ENCODE results near the gene TMEM88.
A peak's percentile ranks its signal among the peaks of the same experiment; 100 is the strongest.
"Not testable (repeated sequence)": the region's sequence is repeated elsewhere in the genome, so short reads cannot be mapped to it uniquely, and the experiment has no call there.

The TMEM88 gene

GRCh38 chr17:7856011-7856810 lies 1.3 kb downstream of the TMEM88 start:
- DNase-seq (ENCODE audit: low read depth), result peak; percentile 52

- peak; percentile 99 for DNase-seq (ENCODE audit: low read depth)
Measured at GRCh38 chr17:7856811-7857712, 2.2 kb downstream of the TMEM88 start, which contains the start of gene NAA38. Gene NAA38, minus strand, starts transcription at chr17:7857559. Its CDS starts 96 bp downstream, at chr17:7857463.

- DNase-seq (ENCODE audit: low read depth), result peak; percentile 92
Measured at GRCh38 chr17:7857713-7858521, 3.1 kb downstream of the TMEM88 start, which contains the start of gene CYB5D1. Gene CYB5D1, plus strand, starts transcription at chr17:7858003. Its CDS starts 132 bp downstream, at chr17:7858135.

GRCh38 chr17:7858522-7858810 lies 3.6 kb downstream of the TMEM88 start:
- DNase-seq (ENCODE audit: low read depth), result peak; percentile 71

- DNase-seq (ENCODE audit: low read depth), result no peak
Measured at GRCh38 chr17:7859028-7859427, 4.2 kb downstream of the TMEM88 start.

- DNase-seq (ENCODE audit: low read depth), result no peak
Measured at GRCh38 chr17:7862692-7863437, 8.0 kb downstream of the TMEM88 start.

GRCh38 chr17:7864384-7864783 lies 9.5 kb downstream of the TMEM88 start:
- not testable (repeated sequence) for DNase-seq (ENCODE audit: low read depth)

GRCh38 chr17:7864995-7865650 lies 10.3 kb downstream of the TMEM88 start:
- DNase-seq (ENCODE audit: low read depth), result no peak

GRCh38 chr17:7867881-7868329 lies 13.0 kb downstream of the TMEM88 start:
- no peak for DNase-seq (ENCODE audit: low read depth)

- DNase-seq (ENCODE audit: low read depth), result no peak
Measured at GRCh38 chr17:7873051-7873450, 18.2 kb downstream of the TMEM88 start.

- no peak for DNase-seq (ENCODE audit: low read depth)
Measured at GRCh38 chr17:7875804-7876370, 21.0 kb downstream of the TMEM88 start.

- DNase-seq (ENCODE audit: low read depth), result no peak
Measured at GRCh38 chr17:7878234-7878633, 23.4 kb downstream of the TMEM88 start.

- no peak for DNase-seq (ENCODE audit: low read depth)
Measured at GRCh38 chr17:7880076-7880868, 25.4 kb downstream of the TMEM88 start.

- DNase-seq (ENCODE audit: low read depth), result peak; percentile 34
Measured at GRCh38 chr17:7881276-7882054, 26.6 kb downstream of the TMEM88 start.

- no peak for DNase-seq (ENCODE audit: low read depth)
Measured at GRCh38 chr17:7882068-7882467, 27.2 kb downstream of the TMEM88 start.

- DNase-seq (ENCODE audit: low read depth), result peak; percentile 31
Measured at GRCh38 chr17:7882629-7883028, 27.8 kb downstream of the TMEM88 start.

- DNase-seq (ENCODE audit: low read depth), result peak; percentile 49
Measured at GRCh38 chr17:7883781-7884386, 29.0 kb downstream of the TMEM88 start.

Measured in iris pigment epithelial cell (primary cell).